ENCODE data around the gene UBE2O.

Gene UBE2O

GRCh38 chr17:76452660-76453430, at the start of gene UBE2O:
TSS of gene UBE2O (minus strand) at chr17:76453152. CDS start at chr17:76453141, 11 bp downstream.
- peak within 1 kb of the TSS; percentile 77 to 81 for H3K4me3 ChIP-seq (ENCODE audit: low read depth in 1 of 2, low read length in 2 of 2)

GRCh38 chr17:76501827-76502307, 48.9 kb upstream of the UBE2O start:
- no peak for TF ChIP-seq CTCF (IDR thresholded peaks at IDR 0.05; ENCODE audit: borderline replicate concordance, extremely low read depth, low read length, poor library complexity, severe bottlenecking)
- TF ChIP-seq EZH2 (IDR thresholded peaks at IDR 0.05; ENCODE audit: borderline replicate concordance, low read depth, low read length, severe bottlenecking) = no peak
- peaks cover 17% of the 10 kb centered on the region for H3K4me1 ChIP-seq (ENCODE audit: insufficient read depth, low read length)
- no peaks in the 10 kb centered on the region for H3K79me2 ChIP-seq (ENCODE audit: insufficient read depth, low read length)
- ATAC-seq (ENCODE audit: insufficient read depth, low read depth) (no peak), DNase-seq (no peak)
- peak overlapping the region; percentile 70 for H3K4me2 ChIP-seq (ENCODE audit: insufficient read depth, low read length)
- H3K9me3 ChIP-seq (ENCODE audit: insufficient read depth, low read length, severe bottlenecking) = no peaks in the 10 kb centered on the region
- no peak overlapping the region for H3K27ac ChIP-seq (ENCODE audit: low read length)
- peaks cover 16% of the 10 kb centered on the region for H3K27me3 ChIP-seq (ENCODE audit: insufficient read depth, low read length, poor library complexity)
- H3K4me3 ChIP-seq (ENCODE audit: low read depth in 1 of 2, low read length in 2 of 2) = peak overlapping the region in 1 of 2 experiments; percentile 48; a peak in 2 of 4 replicates
- H2AFZ ChIP-seq (ENCODE audit: low read depth, low read length) = peak overlapping the region; percentile 65
- peak overlapping the region; percentile 26 for H3K9ac ChIP-seq (ENCODE audit: low read depth, low read length)
- peaks cover 16% of the 10 kb centered on the region; the same call in 1 of the 2 replicates for H4K20me1 ChIP-seq (ENCODE audit: insufficient read depth, low read length)
- H3K36me3 ChIP-seq (ENCODE audit: insufficient read depth, low read length) = no peaks in the 10 kb centered on the region

More at GRCh38 chr17:76452660-76453430, at the start of gene UBE2O:
- Histone ChIP-seq H3K36me3 (ENCODE audit: insufficient read depth, low read length) (peaks cover 2% of the 10 kb centered on the region; the same call in 1 of the 2 replicates), H2AFZ (ENCODE audit: low read depth, low read length) (peak within 1 kb of the TSS; percentile 82), H3K79me2 (ENCODE audit: insufficient read depth, low read length) (peaks cover 49% of the 10 kb centered on the region), H3K27me3 (ENCODE audit: insufficient read depth, low read length, poor library complexity) (peaks cover 4% of the 10 kb centered on the region), H4K20me1 (ENCODE audit: insufficient read depth, low read length) (peaks cover 42% of the 10 kb centered on the region), H3K4me2 (ENCODE audit: insufficient read depth, low read length) (peak within 1 kb of the TSS; percentile 73), H3K4me1 (ENCODE audit: insufficient read depth, low read length) (peaks cover 29% of the 10 kb centered on the region), H3K9me3 (ENCODE audit: insufficient read depth, low read length, severe bottlenecking) (no peaks in the 10 kb centered on the region), H3K9ac (ENCODE audit: low read depth, low read length) (peak within 1 kb of the TSS; percentile 93), H3K27ac (ENCODE audit: low read length) (peak within 1 kb of the TSS; percentile 68)
- TF ChIP-seq CTCF (IDR thresholded peaks at IDR 0.05; ENCODE audit: borderline replicate concordance, extremely low read depth, low read length, poor library complexity, severe bottlenecking) (peak; percentile 65), EZH2 (IDR thresholded peaks at IDR 0.05; ENCODE audit: borderline replicate concordance, low read depth, low read length, severe bottlenecking) (no peak)
- DNase-seq = peak; percentile 96
- peak; percentile 90 for ATAC-seq (ENCODE audit: insufficient read depth, low read depth)

GRCh38 chr17:76501018-76501826, 48.3 kb upstream of the UBE2O start, which contains the start of gene RHBDF2:
TSS of gene RHBDF2 (minus strand) at chr17:76501423. CDS start at chr17:76481524, 19,899 bp downstream.
- H3K4me2 ChIP-seq (ENCODE audit: insufficient read depth, low read length) = peak within 1 kb of the TSS; percentile 70
- peak within 1 kb of the TSS; percentile 65 for H2AFZ ChIP-seq (ENCODE audit: low read depth, low read length)
- DNase-seq = peak; percentile 88
- H4K20me1 ChIP-seq (ENCODE audit: insufficient read depth, low read length) = peaks cover 16% of the 10 kb centered on the region; the same call in 1 of the 2 replicates
- no peaks in the 10 kb centered on the region for H3K36me3 ChIP-seq (ENCODE audit: insufficient read depth, low read length)
- H3K4me1 ChIP-seq (ENCODE audit: insufficient read depth, low read length) = peaks cover 13% of the 10 kb centered on the region
- H3K27ac ChIP-seq (ENCODE audit: low read length) = no peak within 1 kb of the TSS
- no peaks in the 10 kb centered on the region for H3K79me2 ChIP-seq (ENCODE audit: insufficient read depth, low read length)
- ATAC-seq (ENCODE audit: insufficient read depth, low read depth) = peak; percentile 86
- peaks cover 11% of the 10 kb centered on the region for H3K27me3 ChIP-seq (ENCODE audit: insufficient read depth, low read length, poor library complexity)
- H3K9ac ChIP-seq (ENCODE audit: low read depth, low read length) = peak within 1 kb of the TSS; percentile 26
- no peaks in the 10 kb centered on the region for H3K9me3 ChIP-seq (ENCODE audit: insufficient read depth, low read length, severe bottlenecking)
- peak within 1 kb of the TSS in 1 of 2 experiments; percentile 48; a peak in 2 of 4 replicates for H3K4me3 ChIP-seq (ENCODE audit: low read depth in 1 of 2, low read length in 2 of 2)
- TF ChIP-seq CTCF (IDR thresholded peaks at IDR 0.05; ENCODE audit: borderline replicate concordance, extremely low read depth, low read length, poor library complexity, severe bottlenecking) (no peak), EZH2 (IDR thresholded peaks at IDR 0.05; ENCODE audit: borderline replicate concordance, low read depth, low read length, severe bottlenecking) (no peak)
